RCC 7860 (cell line): ENCODE data around the gene SLC2A9.

Experiments
- DNase-seq: peaks from one replicate; pipeline ENCODE4 v3.0.0-alpha.2; 2015; ENCODE audit warnings: low spot score
- FAIRE-seq: peaks from 2 replicates; lab custom pipeline; 2012; peaks lifted over from hg19 to GRCh38; lab: Jason Lieb, UNC

Gene SLC2A9

GRCh38 chr4:10046471-10046870 is 25.2 kb upstream of the SLC2A9 start:
- DNase-seq, result peak; percentile 17
- no peak for FAIRE-seq

GRCh38 chr4:10045481-10045880 is 24.2 kb upstream of the SLC2A9 start:
- peak; percentile 99 for DNase-seq
- FAIRE-seq, result peak; percentile 100

GRCh38 chr4:10041036-10041435 is 19.7 kb upstream of the SLC2A9 start:
- FAIRE-seq, result no peak

GRCh38 chr4:10040049-10040892 is 19.0 kb upstream of the SLC2A9 start:
- FAIRE-seq, result no peak
- no peak for DNase-seq

More at GRCh38 chr4:10041036-10041435, 19.7 kb upstream of the SLC2A9 start:
- no peak for DNase-seq

GRCh38 chr4:10036807-10037342 is 15.6 kb upstream of the SLC2A9 start:
- DNase-seq, result no peak
- FAIRE-seq, result no peak

GRCh38 chr4:10035130-10035529 is 13.8 kb upstream of the SLC2A9 start:
- no peak for DNase-seq

GRCh38 chr4:10034612-10035104 is 13.4 kb upstream of the SLC2A9 start:
- DNase-seq (no peak), FAIRE-seq (no peak)

More at GRCh38 chr4:10035130-10035529, 13.8 kb upstream of the SLC2A9 start:
- FAIRE-seq, result no peak

GRCh38 chr4:10034136-10034535 is 12.8 kb upstream of the SLC2A9 start:
- FAIRE-seq (no peak), DNase-seq (no peak)

GRCh38 chr4:10033191-10033881 is 12.0 kb upstream of the SLC2A9 start:
- DNase-seq (peak; percentile 67), FAIRE-seq (peak; percentile 25)

- FAIRE-seq (peak; percentile 46), DNase-seq (peak; percentile 73)
These were observed 11.3 kb upstream of the SLC2A9 start for GRCh38 chr4:10032625-10033024.

GRCh38 chr4:10031668-10032590 is 10.6 kb upstream of the SLC2A9 start:
- DNase-seq, result no peak

GRCh38 chr4:10030972-10031667 is 9.8 kb upstream of the SLC2A9 start:
- no peak for DNase-seq
- no peak for FAIRE-seq

More at GRCh38 chr4:10031668-10032590, 10.6 kb upstream of the SLC2A9 start:
- no peak for FAIRE-seq

- FAIRE-seq (no peak), DNase-seq (no peak)
These were observed 8.1 kb upstream of the SLC2A9 start for GRCh38 chr4:10029403-10029802.

- no peak for FAIRE-seq
- peak; percentile 29 for DNase-seq
These were observed 7.6 kb upstream of the SLC2A9 start for GRCh38 chr4:10028910-10029309.

- DNase-seq (no peak), FAIRE-seq (no peak)
These were observed 5.2 kb upstream of the SLC2A9 start for GRCh38 chr4:10026485-10026884.

GRCh38 chr4:10025230-10025806 is 4.0 kb upstream of the SLC2A9 start:
- DNase-seq, result no peak
- FAIRE-seq, result no peak

- no peak for FAIRE-seq
These were observed 3.0 kb upstream of the SLC2A9 start for GRCh38 chr4:10024303-10024702.

GRCh38 chr4:10023806-10024205 is 2.5 kb upstream of the SLC2A9 start:
- DNase-seq (no peak), FAIRE-seq (no peak)

More at GRCh38 chr4:10024303-10024702, 3.0 kb upstream of the SLC2A9 start:
- no peak for DNase-seq

GRCh38 chr4:10023050-10023419 is 1.7 kb upstream of the SLC2A9 start:
- DNase-seq, result no peak
- no peak for FAIRE-seq
